Activated CD8-positive, alpha-beta memory T cell treated with anti-CD3 and anti-CD28 coated beads, Interleukin-2, amount 50 U/mL, for 4 hours (primary cell): ENCODE results near the gene NUAK1.
A peak's percentile ranks its signal among the peaks of the same experiment; 100 is the strongest.
"Not testable (repeated sequence)": the region's sequence is repeated elsewhere in the genome, so short reads cannot be mapped to it uniquely, and the experiment has no call there.

Experiments used
- DNase-seq: peaks from one replicate; pipeline ENCODE4 v3.0.0-alpha.2; 2020

The NUAK1 gene

GRCh38 chr12:106146987-106147386, 8.2 kb upstream of the NUAK1 start:
- no peak for DNase-seq

GRCh38 chr12:106145539-106146447, 7.0 kb upstream of the NUAK1 start:
- DNase-seq: no peak

- no peak for DNase-seq
Measured at GRCh38 chr12:106144847-106145246, 6.1 kb upstream of the NUAK1 start.

- no peak for DNase-seq
Measured at GRCh38 chr12:106142591-106143261, 4.0 kb upstream of the NUAK1 start.

- not testable (repeated sequence) for DNase-seq
Measured at GRCh38 chr12:106141920-106142319, 3.2 kb upstream of the NUAK1 start.

- DNase-seq: no peak
Measured at GRCh38 chr12:106141452-106141851, 2.7 kb upstream of the NUAK1 start.

GRCh38 chr12:106141003-106141402, 2.2 kb upstream of the NUAK1 start:
- no peak for DNase-seq

- no peak for DNase-seq
Measured at GRCh38 chr12:106140223-106140986, 1.7 kb upstream of the NUAK1 start.

GRCh38 chr12:106139422-106140171, 843 bp upstream of the NUAK1 start:
- peak; percentile 43 for DNase-seq

GRCh38 chr12:106138357-106138632, 459 bp downstream of the NUAK1 start:
- no peak for DNase-seq

- DNase-seq: no peak
Measured at GRCh38 chr12:106137530-106138356, 1.0 kb downstream of the NUAK1 start.

GRCh38 chr12:106136263-106136662, 2.5 kb downstream of the NUAK1 start:
- peak; percentile 77 for DNase-seq

- no peak for DNase-seq
Measured at GRCh38 chr12:106135781-106136180, 3.0 kb downstream of the NUAK1 start.

GRCh38 chr12:106135075-106135474, 3.7 kb downstream of the NUAK1 start:
- no peak for DNase-seq

GRCh38 chr12:106134294-106134949, 4.3 kb downstream of the NUAK1 start:
- DNase-seq: no peak

- DNase-seq: no peak
Measured at GRCh38 chr12:106133136-106134087, 5.3 kb downstream of the NUAK1 start.

GRCh38 chr12:106132175-106133135, 6.3 kb downstream of the NUAK1 start:
- DNase-seq: no peak

- no peak for DNase-seq
Measured at GRCh38 chr12:106131676-106132075, 7.1 kb downstream of the NUAK1 start.
